IPS DF 6.9 (cell line): ENCODE results near the gene COL10A1.

Experiments used
- DNase-seq: peaks from one replicate; pipeline ENCODE4 v3.0.0-alpha.2; 2013; ENCODE audit warnings: low read depth, low spot score
- H3K27ac ChIP-seq: one replicate; pipeline ENCODE4 v1.5.1; 2013; ENCODE audit warnings: low read length, control low read depth
- H3K27me3 ChIP-seq: 2 replicates; pipeline ENCODE4 v1.6.1; 2013; ENCODE audit warnings: mild to moderate bottlenecking, low read length; ENCODE audit not compliant: control insufficient read depth, insufficient read depth
- H3K36me3 ChIP-seq: 2 replicates; pipeline ENCODE4 v1.6.1; 2013; ENCODE audit warnings: low read length; ENCODE audit not compliant: control insufficient read depth, insufficient read depth
- H3K4me1 ChIP-seq: 2 replicates; pipeline ENCODE4 v1.6.1; 2013; ENCODE audit warnings: low read length; ENCODE audit not compliant: control insufficient read depth, insufficient read depth
- H3K4me3 ChIP-seq: 2 replicates; pipeline ENCODE4 v1.5.1; 2013; ENCODE audit warnings: mild to moderate bottlenecking, low read length
- H3K9me3 ChIP-seq: 2 replicates; pipeline ENCODE4 v1.6.1; 2013; ENCODE audit warnings: low read length, inconsistent platforms; ENCODE audit not compliant: control insufficient read depth, insufficient read depth
- WGBS: extraction: QIAGEN DNeasy Blood & Tissue Kit; methylation state at CpG from one replicate; pipeline ENCODE4 v1.1.7; 2013; ENCODE audit warnings: mixed read lengths, missing lambda C conversion rate; ENCODE audit not compliant: insufficient read length, insufficient coverage; 5-methylcytosine and 5-hydroxymethylcytosine counted together

Gene COL10A1

GRCh38 chr6:116084284-116084683 is 41.6 kb downstream of the COL10A1 start:
- DNase-seq, result no peak
- no peak overlapping the region for H3K4me3 ChIP-seq
- no peak overlapping the region for H3K27ac ChIP-seq
- no peaks in the 10 kb centered on the region for H3K4me1 ChIP-seq
- WGBS, result no CpG with 5 or more reads among the region's 2 CpGs
- H3K36me3 ChIP-seq, result no peaks in the 10 kb centered on the region
- H3K27me3 ChIP-seq, result no peaks in the 10 kb centered on the region
- no peaks in the 10 kb centered on the region for H3K9me3 ChIP-seq

- Histone ChIP-seq H3K9me3 (no peaks in the 10 kb centered on the region), H3K36me3 (no peaks in the 10 kb centered on the region), H3K4me3 (no peak overlapping the region), H3K4me1 (no peaks in the 10 kb centered on the region), H3K27me3 (no peaks in the 10 kb centered on the region), H3K27ac (no peak overlapping the region)
- WGBS, result 100% methylated on average over 1 of the region's 5 CpGs
- DNase-seq, result no peak
Measured at GRCh38 chr6:116083052-116083451, 42.9 kb downstream of the COL10A1 start.

GRCh38 chr6:116078945-116079344 is 47.0 kb downstream of the COL10A1 start:
- no peak overlapping the region for H3K4me3 ChIP-seq
- no peaks in the 10 kb centered on the region for H3K36me3 ChIP-seq
- H3K27ac ChIP-seq, result no peak overlapping the region
- H3K4me1 ChIP-seq, result no peaks in the 10 kb centered on the region
- no peak for DNase-seq
- no peaks in the 10 kb centered on the region for H3K9me3 ChIP-seq
- no CpG with 5 or more reads among the region's 3 CpGs for WGBS
- no peaks in the 10 kb centered on the region for H3K27me3 ChIP-seq

- DNase-seq, result no peak
- no peaks in the 10 kb centered on the region for H3K27me3 ChIP-seq
- H3K36me3 ChIP-seq, result no peaks in the 10 kb centered on the region
- no peaks in the 10 kb centered on the region for H3K4me1 ChIP-seq
- no peak overlapping the region for H3K4me3 ChIP-seq
- no CpG with 5 or more reads among the region's 3 CpGs for whole genome bisulfite sequencing
- H3K27ac ChIP-seq, result no peak overlapping the region
- H3K9me3 ChIP-seq, result no peaks in the 10 kb centered on the region
Measured at GRCh38 chr6:116078522-116078921, 47.4 kb downstream of the COL10A1 start.

GRCh38 chr6:116074732-116075390 is 51.1 kb downstream of the COL10A1 start:
- H3K4me3 ChIP-seq, result no peak overlapping the region
- WGBS, result no CpG with 5 or more reads among the region's 2 CpGs
- H3K27me3 ChIP-seq, result no peaks in the 10 kb centered on the region
- H3K4me1 ChIP-seq, result no peaks in the 10 kb centered on the region
- H3K9me3 ChIP-seq, result no peaks in the 10 kb centered on the region
- no peak overlapping the region for H3K27ac ChIP-seq
- DNase-seq, result no peak
- no peaks in the 10 kb centered on the region for H3K36me3 ChIP-seq

GRCh38 chr6:116073765-116074440 is 52.0 kb downstream of the COL10A1 start:
- Histone ChIP-seq H3K27ac (no peak overlapping the region), H3K27me3 (no peaks in the 10 kb centered on the region), H3K4me3 (no peak overlapping the region), H3K4me1 (no peaks in the 10 kb centered on the region), H3K36me3 (no peaks in the 10 kb centered on the region), H3K9me3 (no peaks in the 10 kb centered on the region)
- no peak for DNase-seq
- WGBS, result no CpG with 5 or more reads among the region's 2 CpGs

- no peak for DNase-seq
- WGBS, result no CpG with 5 or more reads among the region's 1 CpG
- no peaks in the 10 kb centered on the region for H3K4me1 ChIP-seq
Measured at GRCh38 chr6:116072368-116072767, 53.6 kb downstream of the COL10A1 start.

GRCh38 chr6:116070616-116071389 is 55.1 kb downstream of the COL10A1 start:
- DNase-seq, result no peak
- no peaks in the 10 kb centered on the region for H3K9me3 ChIP-seq
- H3K27ac ChIP-seq, result no peak overlapping the region
- no CpG with 5 or more reads among the region's 2 CpGs for WGBS
- no peak overlapping the region for H3K4me3 ChIP-seq
- no peaks in the 10 kb centered on the region for H3K27me3 ChIP-seq
- H3K36me3 ChIP-seq, result no peaks in the 10 kb centered on the region
- H3K4me1 ChIP-seq, result no peaks in the 10 kb centered on the region

More at GRCh38 chr6:116072368-116072767, 53.6 kb downstream of the COL10A1 start:
- Histone ChIP-seq H3K27me3 (no peaks in the 10 kb centered on the region), H3K4me3 (no peak overlapping the region), H3K36me3 (no peaks in the 10 kb centered on the region), H3K27ac (no peak overlapping the region), H3K9me3 (no peaks in the 10 kb centered on the region)

GRCh38 chr6:116070101-116070500 is 55.8 kb downstream of the COL10A1 start:
- H3K36me3 ChIP-seq, result no peaks in the 10 kb centered on the region
- H3K9me3 ChIP-seq, result no peaks in the 10 kb centered on the region
- H3K4me1 ChIP-seq, result no peaks in the 10 kb centered on the region
- no peak overlapping the region for H3K27ac ChIP-seq
- H3K4me3 ChIP-seq, result no peak overlapping the region
- no CpG with 5 or more reads among the region's 1 CpG for WGBS
- DNase-seq, result no peak
- no peaks in the 10 kb centered on the region for H3K27me3 ChIP-seq
